ENCODE measurements around the gene NME1. TPM values are rescaled to one million over a fixed set of nuclear protein-coding genes. Genes with fewer than 3 reads are reported as not detected.

The NME1 gene
- total and polyA plus RNA-seq, 2 donors (not counting 3 experiments of a cell fraction or from before 2014, with no cell fraction given): 214 to 326 TPM

- FAIRE-seq: no peak
- Histone ChIP-seq H3K27me3 (ENCODE audit: control insufficient read depth in 2 of 2, insufficient read depth in 2 of 2, low read length in 2 of 2) (no peaks in the 10 kb centered on the region), H3K4me1 (ENCODE audit: control insufficient read depth, extremely low read depth, insufficient read depth, low read length) (peaks cover 2% of the 10 kb centered on the region), H4K20me1 (replicated peaks; ENCODE audit: control insufficient read depth, extremely low read depth, insufficient read depth, low read length) (no peaks in the 10 kb centered on the region), H2AFZ (ENCODE audit: low read depth, low read length) (no peak overlapping the region), H3K9ac (replicated peaks; ENCODE audit: extremely low read depth, insufficient read depth, low read length) (no peak overlapping the region), H3K4me2 (ENCODE audit: insufficient read depth, low read length) (no peak overlapping the region), H3K9me3 (replicated peaks; ENCODE audit: control insufficient read depth, insufficient read depth, low read length) (no peaks in the 10 kb centered on the region), H3K27ac (ENCODE audit: insufficient read depth, low read depth, low read length) (no peak overlapping the region), H3K9me1 (replicated peaks; ENCODE audit: control insufficient read depth, extremely low read depth, insufficient read depth, low read length) (no peaks in the 10 kb centered on the region), H3K36me3 (ENCODE audit: control insufficient read depth in 2 of 2, extremely low read depth in 1 of 2, insufficient read depth in 2 of 2, low read length in 2 of 2) (peaks cover 8 to 13% of the 10 kb centered on the region in 2 experiments), H3K79me2 (ENCODE audit: control insufficient read depth, insufficient read depth, low read length) (no peaks in the 10 kb centered on the region), H3K4me3 (replicated peaks in 1 of 3; ENCODE audit: insufficient read depth in 1 of 3, low read depth in 1 of 3, low read length in 3 of 3) (no peak overlapping the region)
- ChIA-PET POLR2A (no interaction called here), CTCF (no interaction called here)
- TF ChIP-seq CTCF (IDR thresholded peaks at IDR 0.05; ENCODE audit: extremely low read depth in 1 of 2, insufficient read depth in 1 of 2, low read depth in 1 of 2, low read length in 2 of 2) (no peak), EZH2 (IDR thresholded peaks at IDR 0.05; ENCODE audit: borderline replicate concordance, low read depth, low read length, severe bottlenecking) (no peak), JUN (IDR thresholded peaks at IDR 0.05; ENCODE audit: borderline replicate concordance, insufficient read depth, insufficient read length, low read depth) (no peak), GATA2 (IDR thresholded peaks at IDR 0.05; ENCODE audit: insufficient read depth, insufficient read length, low read depth, low read length) (no peak)
- TF ChIP-seq, protein P1, sequence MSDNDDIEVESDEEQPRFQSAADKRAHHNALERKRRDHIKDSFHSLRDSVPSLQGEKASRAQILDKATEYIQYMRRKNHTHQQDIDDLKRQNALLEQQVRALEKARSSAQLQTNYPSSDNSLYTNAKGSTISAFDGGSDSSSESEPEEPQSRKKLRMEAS (IDR thresholded peaks at IDR 0.05; ENCODE audit: insufficient read depth, insufficient read length): no peak
- no TSS peak for BruUV-seq (replicated peaks)
- intact Hi-C loops (cut with micrococcal nuclease): no loop called here
- dilution Hi-C loops (cut with MboI; ENCODE audit: extremely low pct_ligation_motif_present, low sequenced_read_pairs): no loop called here
- no peak for DNase-seq (ENCODE audit: low read depth, low spot score)
Measured at GRCh38 chr17:51189628-51190027, 36.3 kb downstream of the NME1 start.

- Histone ChIP-seq H3K9me3 (replicated peaks; ENCODE audit: control insufficient read depth, insufficient read depth, low read length) (no peaks in the 10 kb centered on the region), H3K4me3 (replicated peaks in 1 of 3; ENCODE audit: insufficient read depth in 1 of 3, low read depth in 1 of 3, low read length in 3 of 3) (no peak overlapping the region), H3K27me3 (ENCODE audit: control insufficient read depth in 2 of 2, insufficient read depth in 2 of 2, low read length in 2 of 2) (no peaks in the 10 kb centered on the region), H2AFZ (ENCODE audit: low read depth, low read length) (no peak overlapping the region), H3K27ac (ENCODE audit: insufficient read depth, low read depth, low read length) (no peak overlapping the region), H4K20me1 (replicated peaks; ENCODE audit: control insufficient read depth, extremely low read depth, insufficient read depth, low read length) (no peaks in the 10 kb centered on the region), H3K79me2 (ENCODE audit: control insufficient read depth, insufficient read depth, low read length) (no peaks in the 10 kb centered on the region), H3K9me1 (replicated peaks; ENCODE audit: control insufficient read depth, extremely low read depth, insufficient read depth, low read length) (no peaks in the 10 kb centered on the region), H3K4me1 (ENCODE audit: control insufficient read depth, extremely low read depth, insufficient read depth, low read length) (no peaks in the 10 kb centered on the region), H3K4me2 (ENCODE audit: insufficient read depth, low read length) (no peak overlapping the region), H3K9ac (replicated peaks; ENCODE audit: extremely low read depth, insufficient read depth, low read length) (no peak overlapping the region), H3K36me3 (ENCODE audit: control insufficient read depth in 2 of 2, extremely low read depth in 1 of 2, insufficient read depth in 2 of 2, low read length in 2 of 2) (peaks cover 13% of the 10 kb centered on the region in 2 experiments)
- DNase-seq (ENCODE audit: low read depth, low spot score) (no peak), FAIRE-seq (no peak)
- ChIA-PET POLR2A (no interaction called here), CTCF (interaction anchor here (1.0 kb wide), 1 partner anchor 8 kb away, joined by 3 read pairs; no protein-coding TSS in a partner anchor)
- no TSS peak for BruUV-seq (replicated peaks)
- TF ChIP-seq MYC (IDR thresholded peaks at IDR 0.05; ENCODE audit: low read depth, low read length) (no peak), FOS (IDR thresholded peaks at IDR 0.05; ENCODE audit: borderline replicate concordance, insufficient read depth, low read length) (no peak), GATA2 (IDR thresholded peaks at IDR 0.05; ENCODE audit: insufficient read depth, insufficient read length, low read depth, low read length) (no peak), POLR2A (IDR thresholded peaks at IDR 0.05; ENCODE audit: low read depth, low read length) (no peak), EZH2 (IDR thresholded peaks at IDR 0.05; ENCODE audit: borderline replicate concordance, low read depth, low read length, severe bottlenecking) (no peak), CTCF (IDR thresholded peaks at IDR 0.05; ENCODE audit: extremely low read depth in 1 of 2, insufficient read depth in 1 of 2, low read depth in 1 of 2, low read length in 2 of 2) (no peak), JUN (IDR thresholded peaks at IDR 0.05; ENCODE audit: borderline replicate concordance, insufficient read depth, insufficient read length, low read depth) (no peak), POLR2AphosphoS5 (IDR thresholded peaks at IDR 0.05; ENCODE audit: insufficient read depth, low read depth, low read length) (no peak)
- TF ChIP-seq, protein P1 (IDR thresholded peaks at IDR 0.05; ENCODE audit: insufficient read depth, insufficient read length): no peak
- dilution Hi-C loops (cut with MboI; ENCODE audit: extremely low pct_ligation_motif_present, low sequenced_read_pairs): no loop called here
- intact Hi-C loops (cut with micrococcal nuclease): no loop called here
Measured at GRCh38 chr17:51191895-51192294, 38.5 kb downstream of the NME1 start.
